Prostate gland (tissue), 2 donors: ENCODE results near the gene SS18L1. TPM values are rescaled to one million over a fixed set of nuclear protein-coding genes. Genes with fewer than 3 reads are reported as not detected.

Experiments
- DNase-seq: peaks from one replicate; pipeline ENCODE4 v3.0.0-alpha.2; 2019; ENCODE audit warnings: low spot score
- H3K27ac ChIP-seq, 2 donors: fragments of 200-600 bp; sonication (generic); 2 replicates each; pipeline ENCODE4 v1.5.1; 2017 to 2019
- H3K27me3 ChIP-seq: fragments of 200-600 bp; sonication (generic); replicated peaks from 2 replicates; pipeline ENCODE4 v1.5.1; 2019; ENCODE audit not compliant: insufficient read depth
- H3K36me3 ChIP-seq, 2 donors: fragments of 200-600 bp; sonication (generic); 1 replicate in 1 of 2; 2 replicates in 1 of 2; pipeline versions ENCODE4 v1.5.1 to v1.8.1; 2017 to 2019
- H3K4me1 ChIP-seq: fragments of 200-600 bp; sonication (generic); replicated peaks from 2 replicates; pipeline ENCODE4 v1.5.1; 2019
- H3K4me3 ChIP-seq, 2 donors: fragments of 200-600 bp; sonication (generic); 2 replicates each; pipeline ENCODE4 v1.5.1; 2017 to 2019
- H3K9me3 ChIP-seq: fragments of 200-600 bp; sonication (generic); 2 replicates; pipeline ENCODE4 v1.5.1; 2017
- POLR2A ChIP-seq: fragments of 450-650 bp; IDR thresholded peaks from one replicate; pipeline ENCODE4 v1.6.1; 2016; ENCODE audit warnings: antibody characterized with exemption, mild to moderate bottlenecking
- POLR2AphosphoS5 ChIP-seq: sonication (generic); formaldehyde crosslinking; IDR thresholded peaks from one replicate; pipeline ENCODE4 v1.6.1; 2017; ENCODE audit warnings: antibody characterized with exemption
- WGBS: methylation state at CpG from one replicate; pipeline ENCODE4 v1.1.5; 2018; 5-methylcytosine and 5-hydroxymethylcytosine counted together
- intact Hi-C: fragments of 100-400 bp; cut with DNase I; formaldehyde crosslinking; loops from one replicate; pipeline ENCODE4 v1.14.2; 2022
- total RNA-seq, 2 donors: library from RNA; depleted of rRNA; stranded (reverse); fragments of >200 nt; gene quantifications; one replicate each; pipeline ENCODE4 v1.1.0, GENCODE V29; 2016
- TF ChIP-seq, protein P1 (sequence below), 4 experiments: fragments of 200-600 bp in 2 of 4; fragments of 450-650 bp in 2 of 4; sonication (generic) in 2 of 4; IDR thresholded peaks; 1 replicate in 3 of 4; 2 replicates in 1 of 4; pipeline ENCODE4 v1.5.1; 2016 to 2019; ENCODE audit warnings: antibody characterized with exemption in 4 of 4, mild to moderate bottlenecking in 2 of 4, moderate library complexity in 2 of 4

Gene SS18L1
- total RNA-seq, 2 donors from 2014 or later = 17.9 to 32.7 TPM

DNA sequence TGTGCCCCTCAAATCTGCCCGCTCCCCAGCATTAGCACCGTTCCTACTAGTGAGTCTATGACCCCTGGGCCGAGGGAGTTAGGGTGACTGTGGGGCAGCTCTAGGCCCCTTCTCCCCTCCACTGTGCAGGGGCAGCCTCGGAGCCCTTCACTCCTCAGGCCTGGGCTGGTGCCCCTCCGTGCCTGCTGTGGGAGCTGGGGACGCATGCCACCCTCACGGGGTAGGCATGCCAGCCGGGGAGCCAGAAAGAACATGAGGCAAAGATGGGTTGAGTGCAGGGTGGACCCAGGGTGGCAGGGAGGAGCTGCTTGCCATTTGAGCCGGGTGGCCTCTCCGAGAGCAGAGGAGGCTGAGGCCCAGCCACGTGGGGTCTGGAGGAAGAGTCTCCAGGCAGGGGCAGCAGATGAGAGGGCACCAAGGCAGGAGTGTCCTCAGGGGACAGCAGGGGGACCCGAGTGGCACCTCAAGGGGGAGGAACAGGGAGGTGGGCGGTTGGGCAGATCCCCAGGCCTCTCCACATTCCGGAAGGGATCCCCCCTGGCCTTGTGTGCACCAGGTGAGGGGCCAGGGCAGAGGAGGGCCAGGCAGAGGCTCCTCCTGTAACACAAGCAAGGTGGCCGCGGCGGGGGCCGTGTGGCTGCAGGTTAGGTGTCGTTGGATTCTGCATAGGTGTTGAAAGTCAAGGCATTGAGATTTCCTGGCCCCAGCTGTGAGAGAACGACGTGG lies 39.9 kb upstream of the SS18L1 start:
- WGBS = 81% methylated on average over 21 of the region's 21 CpGs
- H3K4me1 ChIP-seq = no peaks in the 10 kb centered on the region
- no peaks in the 10 kb centered on the region for H3K9me3 ChIP-seq
- no peak for DNase-seq
- intact Hi-C loops = no loop called here
- H3K27me3 ChIP-seq = no peaks in the 10 kb centered on the region
- TF ChIP-seq POLR2A = no peak
- no peak for TF ChIP-seq POLR2AphosphoS5
- TF ChIP-seq, protein P1, sequence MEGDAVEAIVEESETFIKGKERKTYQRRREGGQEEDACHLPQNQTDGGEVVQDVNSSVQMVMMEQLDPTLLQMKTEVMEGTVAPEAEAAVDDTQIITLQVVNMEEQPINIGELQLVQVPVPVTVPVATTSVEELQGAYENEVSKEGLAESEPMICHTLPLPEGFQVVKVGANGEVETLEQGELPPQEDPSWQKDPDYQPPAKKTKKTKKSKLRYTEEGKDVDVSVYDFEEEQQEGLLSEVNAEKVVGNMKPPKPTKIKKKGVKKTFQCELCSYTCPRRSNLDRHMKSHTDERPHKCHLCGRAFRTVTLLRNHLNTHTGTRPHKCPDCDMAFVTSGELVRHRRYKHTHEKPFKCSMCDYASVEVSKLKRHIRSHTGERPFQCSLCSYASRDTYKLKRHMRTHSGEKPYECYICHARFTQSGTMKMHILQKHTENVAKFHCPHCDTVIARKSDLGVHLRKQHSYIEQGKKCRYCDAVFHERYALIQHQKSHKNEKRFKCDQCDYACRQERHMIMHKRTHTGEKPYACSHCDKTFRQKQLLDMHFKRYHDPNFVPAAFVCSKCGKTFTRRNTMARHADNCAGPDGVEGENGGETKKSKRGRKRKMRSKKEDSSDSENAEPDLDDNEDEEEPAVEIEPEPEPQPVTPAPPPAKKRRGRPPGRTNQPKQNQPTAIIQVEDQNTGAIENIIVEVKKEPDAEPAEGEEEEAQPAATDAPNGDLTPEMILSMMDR (IDR thresholded peaks at IDR 0.05) = no peak
- no peak overlapping the region for H3K4me3 ChIP-seq
- H3K36me3 ChIP-seq = no peaks in the 10 kb centered on the region
- no peak overlapping the region for H3K27ac ChIP-seq

DNA sequence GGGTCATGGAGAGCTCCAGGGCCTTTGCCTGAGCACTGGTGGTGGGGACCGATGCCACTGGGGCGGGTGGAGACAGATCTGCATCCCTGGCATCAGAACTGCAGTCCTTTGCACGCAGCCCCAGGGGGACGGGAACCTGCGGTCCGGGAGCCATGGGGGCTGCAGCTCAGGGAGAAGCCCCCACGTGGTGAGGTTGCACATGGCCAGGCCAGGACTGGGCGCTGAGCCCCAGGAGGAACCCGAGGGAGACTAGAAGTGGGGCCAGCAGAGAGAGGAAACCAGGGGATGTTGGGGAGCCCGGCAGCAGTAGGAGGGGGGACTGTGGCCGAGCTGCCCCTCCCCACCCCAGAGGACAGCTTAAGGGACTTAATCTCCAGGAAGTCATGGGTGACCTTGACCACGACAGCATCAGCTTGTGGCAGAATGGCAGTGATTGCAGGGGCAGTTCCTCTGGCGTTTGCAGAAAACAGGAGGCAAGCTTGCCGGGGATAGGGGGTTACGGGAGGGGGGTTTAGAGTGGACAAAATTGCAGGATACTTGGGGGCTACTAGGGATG lies 39.3 kb upstream of the SS18L1 start:
- TF ChIP-seq POLR2A (no peak), POLR2AphosphoS5 (no peak)
- TF ChIP-seq, protein P1 (IDR thresholded peaks at IDR 0.05) = no peak
- no peak overlapping the region for H3K27ac ChIP-seq
- no peak for DNase-seq

DNA sequence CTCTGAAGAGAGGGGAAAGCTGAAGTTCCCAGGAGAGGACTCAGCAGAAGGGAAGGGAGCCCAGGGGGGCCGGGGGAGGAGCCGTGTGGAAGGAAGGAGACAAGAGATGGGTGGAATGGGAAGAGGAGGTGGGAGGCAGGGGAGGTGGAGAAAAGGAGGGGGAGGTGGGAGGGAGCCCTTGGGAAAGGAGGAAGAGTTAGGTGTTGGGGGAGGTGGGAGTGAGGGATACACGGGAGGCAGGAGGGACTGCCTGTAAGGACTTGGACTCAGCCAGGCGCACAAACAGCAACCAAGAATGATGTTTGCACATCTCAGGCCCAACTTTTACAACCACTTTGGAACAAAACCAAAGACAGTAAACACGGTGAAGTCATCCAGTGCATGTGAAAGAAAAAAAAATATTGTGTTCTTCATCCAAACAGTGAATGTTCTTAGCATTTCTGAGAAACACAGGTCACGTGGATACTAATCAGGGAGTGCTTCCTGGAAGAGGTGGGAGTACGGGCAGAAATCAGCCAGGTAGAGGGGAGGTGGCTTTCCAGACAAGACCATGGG lies 38.7 kb upstream of the SS18L1 start:
- Histone ChIP-seq H3K4me3 (no peak overlapping the region), H3K4me1 (no peaks in the 10 kb centered on the region), H3K27me3 (no peaks in the 10 kb centered on the region), H3K36me3 (no peaks in the 10 kb centered on the region), H3K27ac (no peak overlapping the region), H3K9me3 (no peaks in the 10 kb centered on the region)
- peak; percentile 53 for DNase-seq
- intact Hi-C loops = no loop called here
- TF ChIP-seq POLR2A (no peak), POLR2AphosphoS5 (peak; percentile 75)
- 9% methylated on average over 7 of the region's 7 CpGs for WGBS

More for the DNA sequence above, 39.3 kb upstream of the SS18L1 start:
- Histone ChIP-seq H3K9me3 (no peaks in the 10 kb centered on the region), H3K4me3 (no peak overlapping the region), H3K36me3 (no peaks in the 10 kb centered on the region), H3K27me3 (no peaks in the 10 kb centered on the region), H3K4me1 (no peaks in the 10 kb centered on the region)
- WGBS = 39% methylated on average over 15 of the region's 15 CpGs
- intact Hi-C loops = no loop called here

DNA sequence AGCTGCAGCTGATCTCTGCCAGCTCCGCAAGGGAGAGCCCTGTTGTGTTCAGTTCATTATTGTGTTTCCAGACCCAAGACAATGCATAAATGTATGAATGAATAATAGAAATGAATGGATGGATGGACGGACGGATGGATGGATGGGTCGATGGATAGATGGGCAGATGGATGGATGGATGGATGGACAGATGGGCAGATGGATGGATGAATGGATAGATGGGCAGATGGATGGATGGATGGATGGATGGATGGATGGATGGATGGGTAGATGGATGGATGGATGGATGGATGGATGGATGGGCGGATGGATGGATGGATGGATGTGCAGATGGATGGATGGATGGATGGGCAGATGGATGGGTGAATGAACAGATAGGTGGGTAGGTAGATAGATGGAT lies 38.0 kb upstream of the SS18L1 start:
- Histone ChIP-seq H3K4me1 (no peaks in the 10 kb centered on the region), H3K4me3 (no peak overlapping the region), H3K27me3 (no peaks in the 10 kb centered on the region), H3K27ac (no peak overlapping the region), H3K36me3 (no peaks in the 10 kb centered on the region), H3K9me3 (no peaks in the 10 kb centered on the region)
- 81% methylated on average over 5 of the region's 5 CpGs for WGBS
- TF ChIP-seq, protein P1 (IDR thresholded peaks at IDR 0.05) = no peak
- TF ChIP-seq POLR2A (no peak), POLR2AphosphoS5 (no peak)
- intact Hi-C loops = no loop called here
- no peak for DNase-seq

DNA sequence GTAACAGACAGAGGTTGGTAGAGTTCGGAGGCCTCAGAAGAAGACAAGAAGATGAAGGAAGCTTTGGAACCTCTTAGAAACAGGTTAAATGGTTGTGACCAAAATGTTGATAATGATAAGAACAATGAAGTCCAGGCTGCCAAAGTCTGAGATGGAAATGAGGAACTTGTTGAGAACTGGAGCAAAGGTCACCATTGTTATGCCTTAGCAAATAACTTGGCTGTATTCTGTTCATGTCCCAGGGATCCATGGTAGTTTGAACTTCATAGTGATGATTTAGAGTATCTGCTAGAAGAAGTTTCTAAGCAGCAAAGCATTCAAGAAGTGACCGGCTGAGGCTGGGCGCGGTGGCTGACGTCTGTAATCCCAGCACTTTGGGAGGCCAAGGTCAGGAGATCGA lies 32.4 kb upstream of the SS18L1 start:
- no peaks in the 10 kb centered on the region for H3K9me3 ChIP-seq
- no peaks in the 10 kb centered on the region for H3K27me3 ChIP-seq
- no peak overlapping the region for H3K4me3 ChIP-seq
- no peaks in the 10 kb centered on the region for H3K36me3 ChIP-seq
- 96% methylated on average over 6 of the region's 6 CpGs for WGBS
- intact Hi-C loops = no loop called here
- TF ChIP-seq POLR2AphosphoS5 (no peak), POLR2A (no peak)
- TF ChIP-seq, protein P1 (IDR thresholded peaks at IDR 0.05) = no peak
- DNase-seq = no peak
- no peak overlapping the region for H3K27ac ChIP-seq
- H3K4me1 ChIP-seq = no peaks in the 10 kb centered on the region
